GM19328 (cell line): ENCODE measurements around the gene ASB18.
"Not testable (repeated sequence)": the region's sequence is repeated elsewhere in the genome, so short reads cannot be mapped to it uniquely, and the experiment has no call there.

Experiments
- ATAC-seq: cut with Tn5 transposase; IDR thresholded peaks from one replicate; pipeline ENCODE4 v1.9.1; 2021; ENCODE audit warnings: mild to moderate bottlenecking, moderate library complexity; ENCODE audit not compliant: unreplicated experiment

Gene ASB18

DNA sequence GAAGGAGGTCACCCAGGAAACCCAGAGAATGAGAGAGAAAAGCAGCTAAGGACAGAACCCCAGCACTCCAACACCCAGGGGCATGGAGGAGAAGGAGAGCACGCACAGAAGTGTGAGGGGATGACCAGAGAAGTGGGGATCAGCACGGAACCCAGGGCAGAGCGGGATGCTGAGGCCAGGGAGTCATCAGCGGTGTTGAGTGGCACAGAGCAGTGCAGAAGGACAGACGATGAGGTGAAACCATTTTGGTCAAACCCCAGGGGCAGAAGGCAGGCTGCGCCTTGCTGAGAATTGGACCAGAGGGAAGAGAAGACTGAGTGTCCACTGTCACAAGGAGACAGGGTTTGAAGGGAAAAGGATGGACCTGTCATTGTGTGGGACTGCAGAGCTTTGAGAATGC, 23.4 kb upstream of the ASB18 start:
- no peak for ATAC-seq

DNA sequence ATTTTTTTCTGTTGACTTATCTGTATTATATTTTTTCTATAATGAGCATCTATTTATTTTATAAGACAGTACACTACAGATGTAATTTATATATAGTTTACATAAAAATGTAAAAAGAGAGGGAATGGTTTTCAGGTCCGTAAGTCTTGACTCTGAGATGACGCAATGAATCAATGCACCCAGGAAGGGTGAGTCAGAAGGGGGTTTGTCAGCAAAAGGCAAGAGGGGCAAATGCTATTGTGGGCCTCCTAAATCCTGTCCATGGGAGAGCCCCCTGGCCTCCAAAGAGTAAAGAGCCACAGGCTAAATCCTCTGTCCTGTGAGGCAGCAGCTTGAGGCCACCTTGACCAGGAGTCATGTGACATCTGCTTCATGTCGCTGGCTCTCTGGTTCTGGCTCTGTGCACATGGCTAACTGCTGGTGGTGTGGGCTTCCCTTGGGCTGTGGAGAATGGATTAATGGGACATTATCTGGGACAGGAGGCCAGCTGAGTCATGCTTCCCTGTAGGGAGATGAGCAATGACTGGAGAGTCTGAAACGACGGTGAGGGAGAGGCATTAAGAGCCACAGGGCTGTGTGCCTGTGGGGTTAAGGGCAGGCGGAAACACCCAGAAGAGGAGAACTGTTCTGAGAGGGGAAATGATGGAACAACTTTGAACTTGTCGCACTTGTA, 22.8 kb upstream of the ASB18 start:
- ATAC-seq: no peak

DNA sequence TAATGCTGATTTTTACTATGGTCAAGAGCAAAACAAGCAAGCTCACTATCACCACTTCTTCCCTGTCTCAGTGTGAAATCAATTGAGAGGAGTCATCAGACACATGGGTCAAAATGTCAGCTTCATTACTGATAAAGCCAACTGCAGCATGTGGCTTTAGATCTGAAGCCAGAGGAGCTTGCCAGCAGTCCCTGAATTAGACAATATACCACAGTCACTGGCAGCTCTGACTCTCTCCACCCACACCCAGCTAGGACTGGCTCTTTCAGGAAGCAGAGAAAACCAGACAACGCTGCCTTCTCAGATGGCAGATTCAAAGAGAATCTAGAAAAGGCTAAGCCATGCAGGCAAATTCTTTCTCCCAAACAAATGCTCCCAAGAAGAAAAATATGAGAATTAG, 20.0 kb upstream of the ASB18 start:
- ATAC-seq: no peak

DNA sequence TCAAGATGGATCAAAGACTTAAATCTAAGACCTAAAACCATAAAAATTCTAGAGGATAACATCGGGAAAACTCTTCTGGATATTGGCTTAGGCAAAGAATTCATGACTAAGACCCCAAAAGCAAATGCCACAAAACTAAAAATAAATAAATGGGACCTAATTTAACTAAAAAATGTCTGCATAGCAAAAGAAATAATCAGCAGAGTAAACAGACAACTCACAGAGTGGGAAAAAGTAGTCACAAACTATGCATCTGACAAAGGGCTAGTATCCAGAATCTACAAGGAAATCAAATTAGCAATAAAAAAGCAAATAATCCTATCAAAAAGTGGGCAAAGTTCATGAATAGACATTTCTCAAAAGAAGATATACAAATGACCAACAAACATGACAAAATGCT, 18.2 kb upstream of the ASB18 start:
- no peak for ATAC-seq

DNA sequence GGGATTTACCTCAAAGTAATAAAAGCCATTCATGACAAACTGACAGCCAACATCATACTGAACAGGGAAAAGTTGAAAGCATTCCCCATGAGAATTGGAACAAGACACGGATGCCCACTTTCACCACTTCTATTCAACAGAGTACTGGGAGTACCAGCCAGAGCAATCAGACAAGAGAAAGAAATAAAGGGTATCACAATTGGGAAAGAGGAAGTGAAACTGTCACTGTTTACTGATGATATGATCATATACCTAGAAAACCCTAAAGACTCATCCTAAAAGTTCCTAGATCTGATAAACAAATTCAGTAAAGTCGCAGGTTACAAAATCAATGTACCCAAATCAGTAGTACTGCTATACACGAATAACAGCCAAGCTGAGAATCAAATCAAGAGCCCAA, 17.2 kb upstream of the ASB18 start:
- no peak for ATAC-seq

DNA sequence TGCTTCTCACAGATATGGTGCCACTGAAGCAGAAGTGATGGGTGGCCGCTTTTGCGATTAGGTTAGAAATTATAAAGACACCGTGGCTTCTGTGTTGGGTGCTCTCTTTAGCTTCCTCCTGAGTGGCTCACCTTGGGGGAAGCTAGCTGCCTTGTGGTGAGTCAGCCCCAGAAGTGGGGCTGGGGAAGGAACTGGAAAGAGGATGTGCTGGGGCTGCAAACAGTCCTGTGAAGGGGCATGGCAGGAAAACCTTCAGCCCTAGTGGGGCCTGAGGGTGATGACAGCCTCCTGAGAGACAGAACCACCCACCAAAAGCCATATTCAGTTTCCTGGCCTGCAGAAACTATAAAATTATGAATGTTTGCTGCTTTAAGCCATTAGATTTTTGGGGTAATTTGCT, 8.9 kb upstream of the ASB18 start:
- ATAC-seq: no peak

DNA sequence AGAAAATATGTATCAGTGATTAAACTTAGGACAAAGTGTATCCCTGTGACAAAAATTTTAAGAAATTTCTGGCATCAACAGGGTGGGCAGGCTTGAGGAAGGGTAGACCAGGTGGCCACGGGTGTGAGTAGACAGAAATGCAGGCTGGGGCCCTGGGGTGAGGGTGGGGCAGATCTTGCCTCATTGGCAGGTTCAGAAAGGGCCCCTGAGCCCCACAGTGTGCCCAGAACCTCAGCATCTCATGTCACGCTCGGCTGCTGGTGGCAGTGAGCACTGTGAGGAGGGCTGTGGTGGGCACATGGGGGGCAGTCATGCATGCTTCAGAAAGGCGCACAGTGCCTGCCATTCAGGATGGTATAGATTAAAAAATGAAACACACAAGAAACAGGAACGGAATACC, 7.6 kb upstream of the ASB18 start:
- ATAC-seq: no peak

DNA sequence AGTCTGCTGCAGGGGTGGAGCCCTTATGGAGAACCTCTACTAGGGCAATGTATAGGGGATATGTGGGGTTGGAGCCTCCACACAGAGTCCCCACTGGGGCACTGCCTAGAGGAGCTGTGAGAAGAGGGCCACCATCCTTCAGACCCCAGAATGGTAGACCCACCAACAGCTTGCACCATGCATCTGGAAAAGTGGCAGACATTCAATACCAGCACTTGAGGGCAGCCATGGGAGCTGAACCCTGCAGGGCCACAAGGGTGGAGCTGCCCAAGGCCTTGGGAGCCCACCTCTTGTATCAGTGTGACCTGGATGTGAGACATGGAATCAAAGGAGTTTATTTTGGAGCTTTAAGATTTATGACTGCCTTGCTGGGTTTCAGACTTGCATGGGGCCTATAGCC, 5.7 kb upstream of the ASB18 start:
- ATAC-seq: not testable (repeated sequence)

DNA sequence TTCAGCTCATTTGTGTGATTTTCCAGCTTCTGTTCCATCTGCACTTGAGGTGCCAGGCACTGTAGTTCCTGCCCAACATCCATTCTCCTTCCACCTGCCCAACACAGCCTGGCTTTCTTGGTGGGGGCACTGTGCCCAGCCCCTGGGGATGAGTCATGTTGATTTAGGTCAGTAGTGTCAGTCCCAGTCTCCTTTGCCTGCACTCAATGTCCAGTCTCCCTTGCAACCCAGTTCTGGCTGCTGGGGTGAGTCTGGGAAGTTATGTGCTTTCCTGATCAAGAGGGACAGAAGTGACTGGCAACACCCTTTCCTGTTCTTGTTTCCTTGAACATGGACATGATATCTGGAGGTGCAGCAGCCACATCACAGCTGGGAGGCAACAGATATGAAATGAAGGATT, 1.5 kb upstream of the ASB18 start:
- ATAC-seq: no peak

DNA sequence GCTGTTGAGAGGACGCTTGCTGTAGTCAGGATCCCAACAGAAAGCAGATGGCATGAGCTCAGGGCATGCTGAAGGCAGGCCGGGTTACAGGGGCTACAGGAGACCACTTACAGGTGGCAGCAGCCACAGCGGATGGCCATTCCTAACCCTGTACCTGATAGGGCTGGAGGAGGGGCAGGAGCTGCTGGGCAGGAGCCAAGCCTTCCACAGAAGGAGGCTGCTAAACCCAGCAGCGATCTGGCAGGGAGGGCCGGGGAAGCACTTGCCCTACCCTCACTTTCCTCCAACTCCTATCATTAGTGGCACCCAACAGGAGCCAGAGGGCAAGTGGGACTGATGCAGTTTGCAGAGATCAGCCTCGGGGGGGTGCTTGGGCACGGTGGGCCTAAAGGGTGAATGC, 2.0 kb downstream of the ASB18 start:
- ATAC-seq: no peak

DNA sequence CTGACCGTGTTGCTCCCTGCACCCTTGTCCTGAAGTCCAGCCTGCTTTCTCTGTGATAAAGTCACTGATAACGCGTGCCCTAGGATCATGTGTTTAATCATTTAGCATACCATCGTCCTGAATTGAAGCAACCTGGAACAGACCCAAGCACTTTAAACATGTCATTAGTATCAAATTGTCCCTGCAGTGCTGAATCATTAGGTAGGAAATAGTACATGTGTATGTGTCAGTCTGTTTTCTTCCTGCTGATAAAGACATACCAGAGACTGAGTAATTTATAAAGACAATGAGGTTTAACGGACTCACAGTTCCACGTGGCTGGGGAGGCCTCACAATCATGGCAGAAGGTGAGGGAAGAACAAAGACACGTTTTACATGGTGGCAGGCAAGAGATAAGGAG, 2.8 kb downstream of the ASB18 start:
- no peak for ATAC-seq

DNA sequence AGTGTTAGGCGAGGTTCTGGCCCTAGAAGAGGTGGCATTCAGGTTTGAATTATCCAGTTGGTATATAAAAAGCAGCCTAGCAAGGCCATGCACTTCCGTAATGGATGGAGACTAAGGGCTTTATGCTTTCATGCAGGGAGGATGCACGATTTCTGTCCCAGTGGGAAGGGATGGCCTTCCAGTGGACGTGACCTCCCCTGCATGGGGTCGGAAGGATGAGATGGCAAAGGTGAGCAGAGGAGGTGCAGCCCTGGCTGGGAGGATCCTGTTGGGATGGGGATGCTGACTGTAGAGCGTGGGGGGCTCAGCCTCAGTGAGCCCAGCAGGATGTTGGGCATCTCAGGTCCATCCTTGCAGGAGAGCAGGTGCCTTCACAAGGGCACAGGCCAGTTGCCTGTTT, 4.8 kb downstream of the ASB18 start:
- ATAC-seq: no peak

DNA sequence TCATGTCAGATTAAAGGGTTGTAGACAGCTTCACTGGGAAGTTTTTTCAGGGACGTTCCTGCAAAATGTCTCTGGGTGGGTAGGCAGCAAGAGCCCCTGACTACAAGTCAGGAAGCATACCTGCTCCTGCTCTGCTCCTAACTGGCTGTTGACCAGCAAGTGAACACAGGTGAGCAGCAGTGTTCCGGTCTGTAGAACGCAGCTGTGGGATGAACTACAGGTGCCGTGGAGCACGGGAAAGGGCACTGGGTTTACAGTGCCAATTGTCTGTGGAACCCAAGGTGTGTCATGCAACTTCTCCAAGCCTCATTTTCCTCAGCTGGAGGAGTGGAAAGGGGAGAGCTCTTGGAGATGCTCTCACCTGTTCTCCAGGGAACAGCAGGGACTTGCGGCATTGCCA, 6.6 kb downstream of the ASB18 start:
- ATAC-seq: no peak

DNA sequence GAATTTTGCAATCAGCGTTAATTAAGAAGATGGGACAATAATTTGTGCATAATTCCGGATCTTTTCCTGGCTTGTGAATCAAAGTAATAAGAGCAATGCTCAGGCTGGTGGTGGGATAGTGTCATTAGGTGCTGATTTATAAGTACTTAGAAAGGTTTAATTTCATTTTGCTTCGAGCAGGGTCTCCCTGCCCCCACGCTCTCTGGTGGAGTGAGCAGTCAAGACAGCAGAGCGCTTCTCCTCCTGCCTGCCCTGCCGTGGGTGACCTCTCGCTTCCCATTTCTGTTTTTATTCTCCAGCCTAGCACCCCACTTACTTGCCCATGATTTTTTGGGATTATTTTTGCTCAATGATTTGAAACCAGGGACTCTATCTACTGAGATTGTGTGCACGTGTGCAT, 7.1 kb downstream of the ASB18 start:
- ATAC-seq: no peak

DNA sequence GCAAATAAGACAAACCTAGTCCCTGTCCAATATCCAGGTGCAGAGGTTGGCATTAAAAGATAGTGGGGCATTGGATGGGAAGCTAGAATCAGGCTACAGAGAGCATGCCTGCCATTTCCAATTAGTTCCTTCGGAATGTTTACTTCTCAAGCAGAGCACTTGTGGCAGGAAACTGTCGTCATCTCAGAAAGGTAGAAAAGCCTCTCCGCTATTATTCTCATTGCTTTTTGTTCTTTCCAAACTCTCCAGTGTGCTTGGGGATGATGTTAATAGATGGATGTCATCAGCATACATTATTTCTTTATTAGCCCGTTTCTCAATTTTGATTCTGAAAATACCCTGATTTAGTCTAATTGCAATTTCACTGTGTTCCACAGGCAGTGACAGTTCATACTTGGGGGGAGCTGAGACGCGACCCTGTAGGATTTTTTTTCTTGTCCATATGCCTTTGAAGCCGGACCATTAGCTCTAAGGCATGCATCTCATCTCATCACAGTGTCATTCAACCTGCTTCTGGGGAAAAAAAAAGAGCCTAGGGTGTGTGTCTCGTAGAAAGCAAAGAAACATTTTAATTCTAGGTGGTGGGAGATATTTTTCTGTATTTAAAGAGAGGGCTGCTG, 7.7 kb downstream of the ASB18 start:
- ATAC-seq: no peak

DNA sequence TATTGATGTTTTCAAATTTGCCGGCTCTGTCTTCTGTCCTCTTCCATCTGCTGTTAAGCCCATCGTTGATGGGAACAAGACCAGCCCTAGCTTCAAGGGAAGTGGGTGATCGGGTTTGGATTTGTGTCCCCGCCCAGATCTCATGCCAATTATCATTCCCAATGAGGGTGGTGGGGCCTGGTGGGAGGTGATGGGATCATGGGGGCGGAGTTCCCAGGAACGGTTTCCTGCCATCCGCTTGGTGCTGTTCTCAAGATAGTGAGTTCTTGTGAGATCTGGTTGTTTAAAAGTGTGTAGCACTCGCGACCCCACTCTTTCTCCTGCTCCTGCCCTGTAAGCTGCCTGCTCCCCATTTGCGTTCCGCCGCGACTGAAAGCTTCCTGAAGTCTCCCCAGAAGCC, 9.5 kb downstream of the ASB18 start:
- ATAC-seq: no peak

DNA sequence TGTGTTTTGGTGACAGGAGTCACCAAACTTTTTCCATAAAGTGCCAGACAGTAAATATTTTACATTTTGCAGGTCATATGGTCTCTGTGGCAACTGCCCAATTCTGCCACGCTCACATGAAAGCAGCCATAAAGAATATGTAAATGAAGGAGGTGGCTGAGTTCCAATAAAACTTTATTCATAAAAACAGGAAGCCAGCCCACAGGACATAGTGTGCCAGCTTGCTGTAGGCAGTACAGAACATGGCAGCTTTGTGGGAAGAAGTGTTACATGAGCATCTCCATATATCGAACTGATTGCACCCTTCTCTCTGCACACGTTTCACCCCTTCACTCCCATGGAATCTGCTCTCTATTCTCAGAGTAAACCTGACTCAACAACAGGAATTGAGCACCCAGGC, 10.2 kb downstream of the ASB18 start:
- ATAC-seq: no peak

DNA sequence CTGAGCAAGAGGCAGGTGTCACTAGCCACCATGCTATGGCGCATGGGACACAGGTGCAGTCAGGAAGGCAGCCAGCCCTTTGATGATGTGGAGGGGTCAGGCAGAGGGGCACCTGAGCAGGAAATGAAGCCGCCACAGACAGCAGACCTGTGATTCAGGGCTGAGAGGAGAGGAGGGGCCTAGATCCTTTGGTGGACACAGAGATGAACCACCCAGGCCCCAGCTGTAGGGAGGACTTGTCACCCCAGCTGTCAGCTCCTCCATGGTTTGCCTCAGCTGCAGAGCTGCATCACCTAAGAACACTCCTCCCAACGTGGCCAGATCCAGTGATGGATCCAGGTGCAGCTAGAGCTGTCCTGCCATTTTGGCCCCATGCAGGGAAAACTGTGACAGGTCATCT, 11.6 kb downstream of the ASB18 start:
- ATAC-seq: no peak

DNA sequence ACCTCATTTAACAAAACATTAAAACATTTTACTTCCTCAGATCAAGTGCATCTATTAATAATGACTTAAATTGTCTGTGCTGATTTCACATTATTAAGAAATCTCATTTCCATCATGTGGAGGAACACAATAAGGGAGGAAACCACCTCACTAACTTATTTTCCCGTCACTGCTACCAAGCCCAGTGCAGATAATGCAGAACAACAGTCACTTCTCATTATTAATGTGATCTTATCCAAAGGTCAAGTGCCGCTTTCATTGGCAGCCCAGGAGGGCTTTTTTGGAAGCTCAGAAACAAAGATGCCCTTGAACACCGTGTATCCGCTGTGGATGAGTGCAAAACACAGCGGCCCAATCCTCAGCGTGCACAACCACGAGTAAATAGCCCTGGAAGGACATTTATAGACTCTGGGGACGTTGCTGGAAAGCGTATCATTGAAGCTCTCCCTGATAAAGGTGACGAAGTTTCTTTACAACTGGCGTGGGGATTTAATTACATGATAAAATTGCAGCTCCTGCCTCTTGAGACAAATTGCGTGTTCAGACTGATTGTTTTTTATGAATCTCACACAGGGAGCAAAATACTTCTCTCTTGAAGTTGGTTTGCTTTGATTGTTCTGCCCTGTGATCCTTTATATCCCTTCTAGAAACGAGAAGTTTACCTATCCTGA, 13.2 kb downstream of the ASB18 start:
- ATAC-seq: no peak

DNA sequence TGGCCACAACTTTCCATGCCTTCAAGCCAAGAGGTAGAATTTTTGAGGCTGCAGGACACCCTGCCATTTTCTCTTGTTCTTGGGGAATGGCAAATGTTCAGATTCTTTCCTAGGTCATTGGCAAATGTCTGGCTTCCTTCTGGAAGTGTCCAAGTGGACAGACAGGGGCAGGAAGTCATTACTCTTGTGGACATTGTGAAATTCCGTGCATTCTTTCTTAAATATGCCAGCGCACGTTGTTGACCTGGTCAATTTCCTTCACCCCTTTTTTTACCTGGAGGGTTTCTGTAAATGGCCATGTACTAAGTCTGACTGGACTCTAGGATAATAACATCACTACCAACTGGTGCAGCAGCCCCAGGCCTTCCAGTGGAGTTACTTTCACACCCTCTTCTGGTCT, 13.9 kb downstream of the ASB18 start:
- no peak for ATAC-seq

DNA sequence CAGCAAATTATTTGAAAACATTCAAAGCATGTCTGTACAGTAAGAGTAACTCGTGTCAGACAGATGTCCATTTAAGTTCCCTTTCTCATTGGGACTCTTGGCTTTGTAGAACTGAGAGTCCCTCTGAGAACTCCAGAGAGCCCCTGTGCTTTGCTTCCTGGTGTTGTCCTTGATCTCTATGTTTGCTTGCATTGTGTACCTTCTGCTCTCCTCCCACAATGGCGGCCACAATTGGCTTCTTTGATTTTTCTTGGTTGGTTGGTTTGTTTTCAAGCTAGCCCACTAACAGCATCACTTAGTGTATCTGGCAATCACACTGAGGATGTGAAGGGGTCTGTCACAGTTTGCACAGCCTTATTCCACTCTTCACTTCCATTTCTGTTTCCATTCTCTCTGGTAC, 15.1 kb downstream of the ASB18 start:
- ATAC-seq: no peak

DNA sequence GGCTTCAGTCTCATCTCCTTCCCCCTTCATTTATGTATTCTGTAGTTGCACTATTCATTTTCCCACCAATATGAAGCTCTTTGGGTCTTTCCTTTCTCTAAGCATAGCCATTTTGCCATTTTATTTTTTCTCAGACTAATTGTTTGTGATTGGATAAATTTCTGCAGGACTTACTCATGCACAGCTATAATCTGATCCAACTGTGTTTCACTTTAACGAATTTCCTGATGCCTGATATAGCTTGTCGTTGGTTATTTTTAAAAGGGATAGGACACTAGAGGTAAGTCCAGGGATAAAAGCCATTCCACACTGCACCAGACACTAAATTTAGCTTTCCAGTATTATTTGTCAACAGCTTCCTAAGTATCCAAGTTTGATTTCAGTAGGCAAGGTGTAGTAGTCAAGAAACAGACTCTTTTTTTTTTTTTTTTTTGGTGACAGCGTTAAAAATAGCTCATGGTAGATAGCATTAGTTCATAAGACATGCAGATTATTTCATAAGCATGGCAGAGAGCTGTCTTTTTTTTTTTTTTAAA, 17.4 kb downstream of the ASB18 start:
- no peak for ATAC-seq
